GM21447 (cell line): ENCODE results near the gene MOB3A.
"Not testable (repeated sequence)": the region's sequence is repeated elsewhere in the genome, so short reads cannot be mapped to it uniquely, and the experiment has no call there.

Source experiments
- ATAC-seq: cut with Tn5 transposase; IDR thresholded peaks from one replicate; pipeline ENCODE4 v1.9.1; 2021; ENCODE audit not compliant: unreplicated experiment

MOB3A gene

DNA sequence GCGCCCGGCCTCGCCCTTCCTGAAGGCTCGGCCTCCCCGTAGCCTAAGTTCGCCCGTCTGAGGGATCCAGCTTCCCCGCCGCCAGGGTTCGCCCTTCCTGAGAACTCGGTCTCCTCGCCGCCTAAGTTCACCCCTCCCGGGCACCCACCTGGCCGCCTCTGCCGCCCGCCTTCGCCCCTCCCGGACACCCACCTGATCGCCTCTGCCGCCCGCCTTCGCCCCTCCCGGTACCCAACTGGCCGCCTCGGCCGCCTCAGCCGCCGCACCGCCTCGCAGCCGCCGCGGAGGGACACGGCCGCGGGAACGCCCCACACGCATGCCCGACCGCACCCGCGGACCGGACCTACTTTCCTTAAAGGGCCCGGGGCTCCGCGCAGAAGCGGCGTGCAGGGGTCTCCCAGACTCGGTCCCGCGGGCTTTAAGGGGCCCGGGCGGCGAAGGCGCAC is at the start of gene MOB3A:
MOB3A (minus strand) TSS at position 293 of the 446 bp plus-strand sequence. CDS start 17,766 bp downstream, outside the sequence.
- ATAC-seq, result peak; percentile 23

DNA sequence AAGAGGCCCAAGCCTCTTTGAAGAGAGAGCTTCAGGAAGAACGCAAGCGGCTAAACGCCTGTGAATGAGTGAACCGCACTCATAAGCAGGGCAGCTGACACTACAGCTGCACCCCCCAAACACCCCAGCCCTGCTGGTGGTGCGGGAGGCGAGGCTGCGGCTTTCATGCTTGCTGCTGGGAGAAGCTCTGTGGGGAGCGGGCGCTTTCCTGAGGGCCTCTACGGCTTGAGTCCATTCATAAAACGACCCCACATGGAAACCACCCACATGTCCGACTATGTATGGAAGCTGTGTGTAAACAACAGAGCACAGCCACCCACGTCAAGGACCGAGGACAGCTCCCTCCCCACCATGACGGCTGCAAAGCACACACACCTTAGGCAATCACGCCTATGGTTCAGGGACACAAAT is 49.7 kb upstream of the MOB3A start:
- ATAC-seq, result no peak

DNA sequence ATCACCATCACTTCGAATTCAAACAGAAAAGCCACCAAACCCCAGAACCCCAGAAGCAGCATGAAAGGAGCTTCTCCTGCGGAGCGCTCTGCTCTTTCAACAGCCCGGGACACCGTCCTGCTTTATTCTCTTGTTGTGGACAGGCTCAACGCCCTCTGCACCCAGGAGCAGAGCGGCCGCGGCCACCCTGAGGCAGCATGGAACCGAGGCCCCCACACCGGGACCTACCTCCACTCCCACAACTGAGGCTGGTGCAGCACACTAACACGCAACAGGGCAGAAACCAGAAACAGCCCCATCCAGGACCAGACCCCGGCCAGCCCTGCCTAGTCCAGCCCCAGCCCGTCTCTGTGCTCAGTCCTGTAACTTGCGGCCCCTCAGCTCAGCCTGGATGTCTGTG is 48.1 kb upstream of the MOB3A start:
- no peak for ATAC-seq

DNA sequence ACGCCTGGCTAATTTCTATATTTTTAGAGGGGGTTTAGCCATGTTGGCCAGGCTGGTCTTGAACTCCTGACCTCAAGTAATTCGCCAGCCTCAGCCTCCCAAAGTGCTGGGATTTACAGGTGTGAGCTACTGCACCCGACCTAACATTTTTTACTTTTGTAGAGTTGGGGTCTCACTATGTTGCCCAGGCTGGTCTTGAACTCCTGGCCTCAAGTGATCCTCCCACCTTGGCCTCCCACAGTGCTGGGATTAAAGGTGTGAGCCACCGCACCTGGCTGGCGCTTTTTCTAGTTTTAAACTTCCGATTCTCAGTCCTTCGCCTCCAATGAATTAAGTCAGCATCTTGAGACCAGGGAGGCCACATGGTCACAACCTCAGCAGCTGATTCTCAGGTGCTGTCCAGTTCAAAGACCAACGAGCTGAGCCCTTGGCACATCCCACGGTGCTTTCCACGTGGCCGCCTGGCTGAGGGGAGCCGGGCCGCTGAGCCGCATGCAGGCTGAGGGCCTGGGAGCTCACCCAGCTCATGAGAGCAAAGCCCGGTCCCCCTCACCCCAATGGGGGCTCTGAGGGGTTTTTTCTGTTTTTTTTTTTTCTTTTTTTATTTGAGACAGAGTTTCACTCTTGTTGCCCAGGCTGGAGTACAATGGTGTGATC is 46.2 kb upstream of the MOB3A start:
- no peak for ATAC-seq

GRCh38 chr19:2140138-2140569 is 44.0 kb upstream of the MOB3A start:
- ATAC-seq, result no peak

- ATAC-seq, result no peak
These were observed 43.4 kb upstream of the MOB3A start for GRCh38 chr19:2139385-2140137.

DNA sequence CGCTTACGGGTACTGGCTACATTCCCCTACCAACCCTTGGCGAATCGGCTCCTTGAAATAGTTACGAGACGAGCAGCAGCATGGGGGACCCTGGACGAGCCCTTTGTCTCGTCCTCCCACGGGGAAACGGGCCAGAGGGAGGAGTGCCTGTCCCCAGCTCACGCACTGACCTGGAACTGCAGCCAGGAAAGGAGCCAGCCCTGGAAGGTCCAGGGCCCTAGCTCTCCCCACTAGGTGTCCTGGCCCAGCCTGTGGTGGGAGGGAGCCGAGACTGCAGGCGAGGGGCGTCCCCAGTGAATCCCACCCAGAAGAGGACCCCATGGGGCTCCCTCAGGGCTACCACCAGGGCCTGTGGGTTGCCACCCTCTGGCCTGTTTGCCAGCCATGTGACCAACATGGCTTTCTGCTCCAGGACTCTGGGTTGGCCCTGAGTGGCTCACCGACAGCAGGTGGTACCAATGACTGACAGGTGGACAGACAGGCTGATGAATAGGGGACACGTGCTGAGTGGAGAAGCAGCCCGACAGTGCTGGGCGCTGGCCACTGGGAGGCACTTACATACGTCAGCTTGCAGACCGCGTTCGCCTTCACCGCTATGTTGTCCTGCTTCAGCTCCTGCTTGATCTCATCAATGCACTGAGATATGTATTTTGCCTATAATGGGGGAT is 42.1 kb upstream of the MOB3A start:
- no peak for ATAC-seq

- ATAC-seq, result no peak
These were observed 40.7 kb upstream of the MOB3A start for GRCh38 chr19:2136796-2137195.

DNA sequence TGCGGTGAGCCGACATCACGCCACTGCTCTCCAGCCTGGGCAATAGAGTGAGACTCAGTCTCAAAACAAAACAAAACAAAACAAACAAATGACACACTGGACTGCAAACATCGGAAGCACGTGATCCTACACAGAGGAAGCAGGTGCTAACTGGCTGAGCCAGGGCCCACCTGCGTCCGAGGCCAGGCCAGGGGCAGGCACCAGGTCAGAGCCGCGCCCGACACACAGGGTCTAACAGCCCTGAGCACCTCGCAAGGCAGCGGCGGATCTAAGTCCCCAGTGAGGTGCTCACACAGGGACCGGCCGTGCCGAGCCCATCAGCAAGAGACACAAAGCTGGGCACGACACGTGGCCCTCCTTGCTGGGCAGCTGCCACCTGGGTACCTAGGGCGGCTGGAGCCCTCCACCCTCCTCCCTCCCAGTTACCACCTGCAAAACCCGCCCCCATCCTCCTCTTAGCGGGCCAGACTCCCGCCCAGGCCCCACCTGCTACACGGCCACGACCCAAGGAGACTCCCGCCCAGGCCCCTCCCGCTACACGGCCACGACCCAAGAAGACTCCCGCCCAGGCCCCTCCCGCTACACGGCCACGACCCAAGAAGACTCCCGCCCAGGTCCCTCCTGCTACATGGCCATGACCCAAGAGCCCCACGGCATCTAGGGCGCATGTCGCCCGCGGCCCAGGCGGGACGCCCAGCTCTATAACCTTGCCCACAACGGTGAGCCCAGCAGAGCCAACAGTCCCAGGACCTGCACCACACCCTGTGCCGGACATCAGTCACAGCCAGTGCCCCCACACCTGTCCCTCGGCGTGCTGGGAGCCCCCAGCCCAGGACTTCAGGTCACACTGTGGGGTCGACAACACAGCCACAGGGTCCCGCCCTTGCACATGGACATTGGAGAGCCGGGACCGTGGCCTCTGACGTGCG is 39.6 kb upstream of the MOB3A start:
- no peak for ATAC-seq

- ATAC-seq, result no peak
These were observed 36.8 kb upstream of the MOB3A start for GRCh38 chr19:2132731-2133490.

DNA sequence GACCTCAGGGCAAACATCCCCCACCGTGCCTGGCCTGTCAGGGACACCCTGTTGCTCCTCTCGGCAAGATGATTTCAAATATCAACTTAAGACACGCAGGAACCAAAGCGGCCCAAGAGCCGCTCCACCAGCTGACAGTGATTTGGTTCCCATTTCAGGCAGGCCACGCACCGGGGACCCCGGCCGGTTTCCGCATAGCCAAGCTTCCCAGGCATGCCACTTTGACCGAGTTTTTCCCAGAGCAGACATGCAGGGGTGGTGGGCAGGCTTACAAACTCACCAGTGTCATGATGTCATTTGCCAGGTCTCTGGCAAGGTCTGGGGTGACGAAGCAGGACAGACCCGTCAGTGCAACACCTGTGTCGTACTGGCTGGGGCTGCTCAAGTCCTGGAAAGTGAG is 36.1 kb upstream of the MOB3A start:
- no peak for ATAC-seq

DNA sequence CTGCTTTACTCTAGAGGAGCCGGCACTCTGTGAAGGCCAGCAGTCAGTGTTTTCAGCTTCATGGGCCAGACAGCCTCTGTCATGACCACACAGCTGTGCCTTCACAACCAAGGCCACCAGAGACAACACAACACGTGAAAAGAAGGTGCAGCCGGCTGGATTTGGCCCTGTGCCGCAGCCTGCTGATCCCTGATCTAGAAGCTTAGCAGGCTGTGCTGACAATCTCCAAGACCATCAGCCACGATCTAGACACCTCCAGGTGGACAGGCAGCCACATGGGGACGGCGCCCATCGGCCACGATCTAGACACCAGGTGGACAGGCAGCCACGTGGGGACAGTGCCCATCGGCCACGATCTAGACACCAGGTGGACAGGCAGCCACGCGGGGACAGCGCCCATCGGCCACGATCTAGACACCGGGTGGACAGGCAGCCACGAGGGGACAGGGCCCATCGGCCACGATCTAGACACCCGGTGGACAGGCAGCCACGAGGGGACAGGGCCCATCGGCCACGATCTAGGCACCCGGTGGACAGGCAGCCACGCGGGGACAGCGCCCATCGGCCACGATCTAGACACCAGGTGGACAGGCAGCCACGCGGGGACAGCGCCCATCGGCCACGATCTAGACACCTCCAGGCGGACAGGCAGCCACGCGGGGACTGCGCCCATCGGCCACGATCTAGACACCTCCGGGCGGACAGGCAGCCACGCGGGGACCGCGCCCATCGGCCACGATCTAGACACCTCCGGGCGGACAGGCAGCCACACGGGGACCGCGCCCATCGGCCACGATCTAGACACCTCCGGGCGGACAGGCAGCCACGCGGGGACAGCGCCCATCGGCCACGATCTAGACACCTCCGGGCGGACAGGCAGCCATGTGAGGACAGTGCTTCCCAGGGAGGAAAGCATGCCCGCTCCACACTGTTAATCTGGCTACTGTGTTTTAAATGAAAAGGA is 35.2 kb upstream of the MOB3A start:
- ATAC-seq, result not testable (repeated sequence)

DNA sequence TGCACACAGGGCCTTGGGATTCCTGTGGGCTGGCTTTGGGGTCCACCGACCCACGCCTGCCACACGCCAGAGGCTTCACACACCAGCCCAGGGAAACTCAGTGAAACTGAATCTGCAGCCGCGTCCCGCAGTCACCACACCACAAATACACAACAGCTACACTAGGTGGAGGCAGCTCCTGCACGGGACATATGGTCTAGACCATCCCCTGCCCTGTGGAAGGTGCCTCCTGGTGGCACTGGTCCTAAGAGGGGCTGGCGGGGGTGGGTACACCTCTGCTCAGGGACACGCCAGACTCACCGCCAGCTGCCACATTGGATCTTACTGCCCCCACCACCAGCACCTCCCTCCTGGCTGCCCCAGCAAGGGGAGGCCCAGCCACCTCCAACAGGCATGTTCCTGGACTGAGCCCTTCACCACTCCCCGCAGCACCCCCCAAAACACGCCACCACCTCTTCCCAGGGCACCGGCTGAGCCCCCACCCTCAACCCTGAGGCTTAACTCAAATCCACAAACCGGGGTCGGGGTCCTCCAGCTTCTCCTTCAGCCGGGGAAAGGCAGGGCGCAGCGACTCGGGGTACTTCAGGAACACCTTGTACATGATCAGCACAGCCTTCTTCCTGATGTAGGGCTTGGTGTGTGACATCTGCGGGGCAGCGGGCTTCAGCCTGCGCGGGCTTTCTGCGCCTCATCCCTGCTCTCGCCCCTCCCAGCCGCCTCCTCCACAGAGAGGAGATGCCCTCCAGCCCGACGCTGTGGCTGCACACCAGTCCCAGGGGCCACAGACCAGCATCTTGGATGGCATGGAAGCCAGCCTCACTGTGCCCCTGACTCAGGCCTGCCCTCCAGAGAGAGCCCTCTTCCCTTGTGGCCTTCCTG is 34.0 kb upstream of the MOB3A start:
- no peak for ATAC-seq

- ATAC-seq, result no peak
These were observed 33.4 kb upstream of the MOB3A start for GRCh38 chr19:2129486-2129885.

- ATAC-seq, result no peak
These were observed 32.9 kb upstream of the MOB3A start for GRCh38 chr19:2129022-2129421.

DNA sequence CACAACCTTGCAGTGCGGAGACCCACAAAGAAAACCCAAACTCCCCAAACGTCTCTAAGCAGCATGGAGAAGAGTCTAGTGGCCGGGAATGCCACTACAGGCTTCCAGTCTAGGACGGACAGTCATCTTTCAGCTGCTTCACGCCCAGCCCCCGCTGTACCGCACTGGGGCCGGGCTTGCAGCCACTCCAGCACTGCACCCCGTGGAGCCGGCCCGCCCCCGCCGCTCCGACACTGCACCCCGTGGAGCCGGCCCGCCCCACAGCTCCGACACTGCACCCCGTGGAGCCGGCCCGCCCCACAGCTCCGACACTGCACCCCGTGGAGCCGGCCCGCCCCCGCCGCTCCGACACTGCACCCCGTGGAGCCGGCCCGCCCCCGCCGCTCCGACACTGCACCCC is 32.1 kb upstream of the MOB3A start:
- not testable (repeated sequence) for ATAC-seq

GRCh38 chr19:2127758-2128157 is 31.6 kb upstream of the MOB3A start:
- ATAC-seq, result no peak
